ENCODE results near the gene PLEKHA6.

Gene PLEKHA6

GRCh38 chr1:204382714-204383083 lies 23.0 kb upstream of the PLEKHA6 start:
- in situ Hi-C loops (cut with MboI; ENCODE audit: low sequenced_read_pairs), result no loop called here

GRCh38 chr1:204380293-204380831 lies 20.6 kb upstream of the PLEKHA6 start:
- in situ Hi-C loops (cut with MboI; ENCODE audit: low sequenced_read_pairs), result no loop called here

- in situ Hi-C loops (cut with MboI; ENCODE audit: low sequenced_read_pairs), result no loop called here
Measured at GRCh38 chr1:204377800-204378668, 18.3 kb upstream of the PLEKHA6 start.

GRCh38 chr1:204376919-204377799 lies 17.4 kb upstream of the PLEKHA6 start:
- in situ Hi-C loops (cut with MboI; ENCODE audit: low sequenced_read_pairs), result no loop called here

- in situ Hi-C loops (cut with MboI; ENCODE audit: low sequenced_read_pairs), result no loop called here
Measured at GRCh38 chr1:204376465-204376864, 16.7 kb upstream of the PLEKHA6 start.

GRCh38 chr1:204373911-204374310 lies 14.2 kb upstream of the PLEKHA6 start:
- in situ Hi-C loops (cut with MboI; ENCODE audit: low sequenced_read_pairs), result loop anchor here (25.0 kb wide), 2 partner anchors 212 to 1112 kb away; partner anchors contain the start of genes ETNK2 and REN

- in situ Hi-C loops (cut with MboI; ENCODE audit: low sequenced_read_pairs), result loop anchor here (25.0 kb wide), 2 partner anchors 208 to 1108 kb away; partner anchors contain the start of genes ETNK2 and REN
Measured at GRCh38 chr1:204370176-204370575, 10.4 kb upstream of the PLEKHA6 start.

- in situ Hi-C loops (cut with MboI; ENCODE audit: low sequenced_read_pairs), result loop anchor here (25.0 kb wide), 2 partner anchors 207 to 1107 kb away; partner anchors contain the start of genes ETNK2 and REN
Measured at GRCh38 chr1:204368996-204369726, 9.4 kb upstream of the PLEKHA6 start.

GRCh38 chr1:204367956-204368355 lies 8.2 kb upstream of the PLEKHA6 start:
- in situ Hi-C loops (cut with MboI; ENCODE audit: low sequenced_read_pairs), result loop anchor here (25.0 kb wide), 2 partner anchors 206 to 1106 kb away; partner anchors contain the start of genes ETNK2 and REN

GRCh38 chr1:204367193-204367858 lies 7.6 kb upstream of the PLEKHA6 start:
- in situ Hi-C loops (cut with MboI; ENCODE audit: low sequenced_read_pairs), result loop anchor here (25.0 kb wide), 2 partner anchors 205 to 1105 kb away; partner anchors contain the start of genes ETNK2 and REN

- in situ Hi-C loops (cut with MboI; ENCODE audit: low sequenced_read_pairs), result loop anchor here (25.0 kb wide), 2 partner anchors 204 to 1104 kb away; partner anchors contain the start of genes ETNK2 and REN
Measured at GRCh38 chr1:204366759-204367158, 7.0 kb upstream of the PLEKHA6 start.

- in situ Hi-C loops (cut with MboI; ENCODE audit: low sequenced_read_pairs), result loop anchor here (25.0 kb wide), 2 partner anchors 201 to 1101 kb away; partner anchors contain the start of genes ETNK2 and REN
Measured at GRCh38 chr1:204363335-204364114, 3.8 kb upstream of the PLEKHA6 start.

- in situ Hi-C loops (cut with MboI; ENCODE audit: low sequenced_read_pairs), result loop anchor here (25.0 kb wide), 2 partner anchors 201 to 1101 kb away; partner anchors contain the start of genes ETNK2 and REN
Measured at GRCh38 chr1:204362984-204363334, 3.2 kb upstream of the PLEKHA6 start.

- in situ Hi-C loops (cut with MboI; ENCODE audit: low sequenced_read_pairs), result loop anchor here (25.0 kb wide), 2 partner anchors 199 to 1099 kb away; partner anchors contain the start of genes ETNK2 and REN
Measured at GRCh38 chr1:204361781-204362180, 2.1 kb upstream of the PLEKHA6 start.

- in situ Hi-C loops (cut with MboI; ENCODE audit: low sequenced_read_pairs), result loop anchor here (25.0 kb wide), 2 partner anchors 199 to 1099 kb away; partner anchors contain the start of genes ETNK2 and REN
Measured at GRCh38 chr1:204361341-204361771, 1.6 kb upstream of the PLEKHA6 start.

GRCh38 chr1:204360314-204360713 lies 585 bp upstream of the PLEKHA6 start:
- in situ Hi-C loops (cut with MboI; ENCODE audit: low sequenced_read_pairs), result loop anchor here (25.0 kb wide), 2 partner anchors 198 to 1098 kb away; partner anchors contain the start of genes ETNK2 and REN

- in situ Hi-C loops (cut with MboI; ENCODE audit: low sequenced_read_pairs), result loop anchor here (25.0 kb wide), 2 partner anchors 197 to 1097 kb away; partner anchors contain the start of genes ETNK2 and REN
Measured at GRCh38 chr1:204359131-204359473, 627 bp downstream of the PLEKHA6 start.

- in situ Hi-C loops (cut with MboI; ENCODE audit: low sequenced_read_pairs), result loop anchor here (25.0 kb wide), 2 partner anchors 196 to 1096 kb away; partner anchors contain the start of genes ETNK2 and REN
Measured at GRCh38 chr1:204358605-204359004, 1.1 kb downstream of the PLEKHA6 start.
